Measurements from ENCODE around the gene ABCB6.
"Not testable (repeated sequence)": the region's sequence is repeated elsewhere in the genome, so short reads cannot be mapped to it uniquely, and the experiment has no call there.

ABCB6 gene

GRCh38 chr2:219218732-219219701, at the start of gene ABCB6:
Gene ABCB6, minus strand, starts transcription at chr2:219218958. Its CDS starts 285 bp downstream, at chr2:219218673.
- Histone ChIP-seq H3K4me2 (peak within 1 kb of the TSS; percentile 99), H3K4me1 (peaks cover 43% of the 10 kb centered on the region), H3K9me3 (no peaks in the 10 kb centered on the region), H3K36me3 (peaks cover 70% of the 10 kb centered on the region), H3K4me3 (peak within 1 kb of the TSS; percentile 74), H3K27ac (peak within 1 kb of the TSS; percentile 77), H4K20me1 (peaks cover 33% of the 10 kb centered on the region), H3K27me3 (no peaks in the 10 kb centered on the region), H3K9ac (peak within 1 kb of the TSS; percentile 82)
- no peak for TF ChIP-seq Cebpa-rat (IDR thresholded peaks at IDR 0.05)

GRCh38 chr2:219268294-219268693, 49.5 kb upstream of the ABCB6 start:
- Histone ChIP-seq H3K4me3 (no peak overlapping the region), H3K27ac (no peak overlapping the region), H3K9ac (no peak overlapping the region), H3K4me1 (0 out of 2 replicates have a peak, but pooled peaks cover 8% of the 10 kb centered on the region), H3K9me3 (no peaks in the 10 kb centered on the region), H3K27me3 (no peaks in the 10 kb centered on the region), H4K20me1 (no peaks in the 10 kb centered on the region), H3K36me3 (no peaks in the 10 kb centered on the region), H3K4me2 (no peak overlapping the region)
- no peak for TF ChIP-seq Cebpa-rat (IDR thresholded peaks at IDR 0.05)

- no peak for TF ChIP-seq Cebpa-rat (IDR thresholded peaks at IDR 0.05)
- H4K20me1 ChIP-seq = no peaks in the 10 kb centered on the region
- no peak overlapping the region; the same call in 1 of the 2 replicates for H3K4me2 ChIP-seq
- no peaks in the 10 kb centered on the region for H3K36me3 ChIP-seq
- no peak overlapping the region for H3K27ac ChIP-seq
- H3K27me3 ChIP-seq = no peaks in the 10 kb centered on the region
- no peak overlapping the region for H3K9ac ChIP-seq
- 0 out of 2 replicates have a peak, but pooled peaks cover 10% of the 10 kb centered on the region for H3K4me1 ChIP-seq
- no peaks in the 10 kb centered on the region for H3K9me3 ChIP-seq
- no peak overlapping the region for H3K4me3 ChIP-seq
These were observed 48.1 kb upstream of the ABCB6 start for GRCh38 chr2:219266886-219267285.

GRCh38 chr2:219266232-219266631, 47.5 kb upstream of the ABCB6 start:
- Histone ChIP-seq H3K9me3 (no peaks in the 10 kb centered on the region), H3K4me2 (no peak overlapping the region; the same call in 1 of the 2 replicates), H3K4me1 (peaks cover 17% of the 10 kb centered on the region), H4K20me1 (no peaks in the 10 kb centered on the region), H3K36me3 (no peaks in the 10 kb centered on the region), H3K27me3 (no peaks in the 10 kb centered on the region), H3K4me3 (no peak overlapping the region), H3K9ac (no peak overlapping the region), H3K27ac (no peak overlapping the region)
- TF ChIP-seq Cebpa-rat (IDR thresholded peaks at IDR 0.05) = no peak

GRCh38 chr2:219261024-219261855, 42.5 kb upstream of the ABCB6 start:
- Histone ChIP-seq H3K27ac (no peak overlapping the region), H3K4me3 (no peak overlapping the region), H3K9ac (no peak overlapping the region), H3K4me1 (peaks cover 17% of the 10 kb centered on the region), H3K27me3 (no peaks in the 10 kb centered on the region), H3K9me3 (no peaks in the 10 kb centered on the region), H4K20me1 (no peaks in the 10 kb centered on the region), H3K36me3 (no peaks in the 10 kb centered on the region), H3K4me2 (peak overlapping the region; percentile 61)
- TF ChIP-seq Cebpa-rat (IDR thresholded peaks at IDR 0.05) = no peak

- not testable (repeated sequence) for H4K20me1 ChIP-seq, H3K36me3 ChIP-seq, H3K9ac ChIP-seq, H3K4me3 ChIP-seq, H3K9me3 ChIP-seq, H3K4me2 ChIP-seq, H3K27ac ChIP-seq, H3K27me3 ChIP-seq
- peaks cover 31% of the 10 kb centered on the region for H3K4me1 ChIP-seq
These were observed 40.2 kb upstream of the ABCB6 start for GRCh38 chr2:219258942-219259341.

GRCh38 chr2:219254590-219255201, 35.9 kb upstream of the ABCB6 start:
- peaks cover 57% of the 10 kb centered on the region for H3K4me1 ChIP-seq
- H3K4me2 ChIP-seq = peak overlapping the region; percentile 98
- 0 out of 2 replicates have a peak, but pooled peaks have one; percentile 25 for TF ChIP-seq Cebpa-rat (IDR thresholded peaks at IDR 0.05)
- peak overlapping the region; percentile 42; the same call in 1 of the 2 replicates for H3K9ac ChIP-seq
- peaks cover 16% of the 10 kb centered on the region; the same call in 1 of the 2 replicates for H3K27me3 ChIP-seq
- H3K27ac ChIP-seq = peak overlapping the region; percentile 67
- no peaks in the 10 kb centered on the region for H4K20me1 ChIP-seq
- peaks cover 10% of the 10 kb centered on the region; the same call in 1 of the 2 replicates for H3K36me3 ChIP-seq
- no peaks in the 10 kb centered on the region for H3K9me3 ChIP-seq
- peak overlapping the region; percentile 71 for H3K4me3 ChIP-seq

GRCh38 chr2:219253753-219254589, 35.2 kb upstream of the ABCB6 start, which contains the start of gene TUBA4A:
Gene TUBA4A, minus strand, starts transcription at chr2:219253918. Its CDS starts 60 bp downstream, at chr2:219253858.
- H3K4me2 ChIP-seq = peak within 1 kb of the TSS; percentile 98
- no peak for TF ChIP-seq Cebpa-rat (IDR thresholded peaks at IDR 0.05)
- H3K27ac ChIP-seq = peak within 1 kb of the TSS; percentile 67
- peaks cover 64% of the 10 kb centered on the region for H3K4me1 ChIP-seq
- peaks cover 10% of the 10 kb centered on the region; the same call in 1 of the 2 replicates for H3K36me3 ChIP-seq
- H3K27me3 ChIP-seq = peaks cover 16% of the 10 kb centered on the region; the same call in 1 of the 2 replicates
- H4K20me1 ChIP-seq = 0 out of 2 replicates have a peak, but pooled peaks cover 2% of the 10 kb centered on the region
- H3K9ac ChIP-seq = peak within 1 kb of the TSS; percentile 71
- H3K4me3 ChIP-seq = peak within 1 kb of the TSS; percentile 71
- no peaks in the 10 kb centered on the region for H3K9me3 ChIP-seq

Measured in BLaER1 (cell line).